Right atrium auricular region (tissue), 2 donors: Measurements from ENCODE around the gene NSG2. TPM values are rescaled to one million over a fixed set of nuclear protein-coding genes. Genes with fewer than 3 reads are reported as not detected.

Experiments
- DNase-seq: peaks from one replicate; pipeline ENCODE4 v3.0.0-alpha.2; 2019; ENCODE audit warnings: low spot score
- H3K27ac ChIP-seq, 2 donors: fragments of 200-600 bp; sonication (generic); 1 replicate in 1 of 2; 2 replicates in 1 of 2; pipeline ENCODE4 v1.5.1; 2016 to 2019
- H3K27me3 ChIP-seq, 2 donors: fragments of 200-600 bp; sonication (generic); one replicate each; pipeline versions ENCODE4 v1.5.1 to v1.6.0; 2017 to 2019
- H3K36me3 ChIP-seq: fragments of 200-600 bp; sonication (generic); one replicate; pipeline ENCODE4 v1.5.1; 2016
- H3K4me1 ChIP-seq, 2 donors: fragments of 200-600 bp; sonication (generic); one replicate each; pipeline versions ENCODE4 v1.5.1 to v1.6.0; 2017 to 2019
- H3K4me3 ChIP-seq, 2 donors: fragments of 200-600 bp; sonication (generic); 1 replicate in 1 of 2; 2 replicates in 1 of 2; pipeline ENCODE4 v1.5.1; 2017 to 2019; ENCODE audit warnings: mild to moderate bottlenecking in 1 of 2, moderate library complexity in 1 of 2
- H3K9me3 ChIP-seq, 2 donors: fragments of 200-600 bp; sonication (generic); one replicate each; pipeline ENCODE4 v1.5.1; 2019
- CTCF ChIP-seq, 2 donors: fragments of 200-600 bp; sonication (generic); IDR thresholded peaks; one replicate each; pipeline ENCODE4 v1.5.1; 2019; ENCODE audit warnings: antibody characterized with exemption in 2 of 2
- total RNA-seq, 2 donors: library from RNA; depleted of rRNA; stranded (reverse); fragments of >200 nt; gene quantifications; one replicate each; pipeline ENCODE4 v1.1.0, GENCODE V29; 2016

Gene NSG2
- total RNA-seq, 2 donors from 2014 or later: 0.71 TPM; not detected in 1

GRCh38 chr5:174115226-174115625, 69.7 kb downstream of the NSG2 start:
- Histone ChIP-seq H3K9me3 (no peaks in the 10 kb centered on the region), H3K36me3 (no peaks in the 10 kb centered on the region), H3K4me3 (no peak overlapping the region), H3K27me3 (no peaks in the 10 kb centered on the region), H3K27ac (no peak overlapping the region), H3K4me1 (no peaks in the 10 kb centered on the region)
- no peak for TF ChIP-seq CTCF (IDR thresholded peaks at IDR 0.05)
- no peak for DNase-seq

- no peak for TF ChIP-seq CTCF (IDR thresholded peaks at IDR 0.05)
- no peak for DNase-seq
- Histone ChIP-seq H3K36me3 (no peaks in the 10 kb centered on the region), H3K27ac (no peak overlapping the region), H3K9me3 (no peaks in the 10 kb centered on the region), H3K4me3 (no peak overlapping the region), H3K4me1 (no peaks in the 10 kb centered on the region), H3K27me3 (no peaks in the 10 kb centered on the region)
Observed at GRCh38 chr5:174118823-174119467, 73.4 kb downstream of the NSG2 start.

DNA sequence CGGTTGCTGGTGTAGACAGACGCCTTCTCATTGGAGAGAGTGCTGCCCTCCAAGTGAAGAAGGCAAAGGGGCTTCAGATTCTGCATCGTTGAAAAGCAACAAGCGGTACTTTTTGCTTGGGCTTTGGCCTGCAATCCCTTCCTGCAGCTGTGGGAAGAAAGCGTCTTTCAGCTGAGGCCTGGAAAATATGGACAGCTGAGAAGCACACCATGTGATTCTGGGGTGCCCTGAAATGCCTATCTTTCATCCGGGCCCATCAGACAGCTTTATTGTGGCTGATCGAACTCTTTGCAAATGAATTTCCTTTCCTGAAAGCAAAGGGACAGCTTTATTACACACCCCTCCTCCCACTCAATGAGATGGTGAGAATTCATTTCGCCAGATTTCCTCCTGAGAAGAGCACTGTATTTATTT, 74.0 kb downstream of the NSG2 start:
- no peak overlapping the region for H3K4me3 ChIP-seq
- no peaks in the 10 kb centered on the region for H3K9me3 ChIP-seq
- no peaks in the 10 kb centered on the region for H3K36me3 ChIP-seq
- no peak for DNase-seq
- H3K27ac ChIP-seq: no peak overlapping the region
- no peaks in the 10 kb centered on the region for H3K4me1 ChIP-seq
- no peaks in the 10 kb centered on the region for H3K27me3 ChIP-seq
- TF ChIP-seq CTCF (IDR thresholded peaks at IDR 0.05): no peak

DNA sequence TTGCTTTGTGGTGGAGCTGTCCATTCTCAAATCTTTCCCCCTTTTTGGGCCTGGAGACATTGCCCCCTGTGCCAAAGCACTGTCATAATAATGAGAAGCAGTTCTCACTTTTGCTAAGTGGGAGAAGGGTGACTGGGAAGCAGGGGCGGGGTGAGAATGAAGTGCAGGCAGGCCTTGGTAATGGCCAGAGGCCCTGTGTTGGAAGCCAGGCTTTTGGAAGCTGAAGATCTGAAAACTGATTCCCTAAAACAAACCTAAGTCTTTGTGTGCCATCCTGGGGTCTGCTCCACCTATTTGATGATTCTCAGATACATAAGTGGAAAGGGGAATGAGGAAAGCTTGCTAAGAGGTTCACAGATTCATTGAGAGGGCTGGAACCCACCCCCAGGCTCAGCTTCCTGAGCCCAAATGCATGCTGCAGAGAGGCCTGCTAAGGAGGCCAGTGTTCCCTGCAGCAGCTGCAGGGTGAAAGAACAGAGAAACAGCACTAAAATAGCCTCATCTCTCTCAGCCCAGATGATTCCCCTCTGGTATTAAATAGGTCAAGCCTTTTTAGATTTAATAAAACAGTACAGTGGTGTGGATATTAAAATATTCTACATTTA, 75.0 kb downstream of the NSG2 start:
- DNase-seq: no peak
- no peak overlapping the region for H3K4me3 ChIP-seq
- TF ChIP-seq CTCF (IDR thresholded peaks at IDR 0.05): no peak
- H3K27ac ChIP-seq: no peak overlapping the region
- no peaks in the 10 kb centered on the region for H3K36me3 ChIP-seq
- no peaks in the 10 kb centered on the region for H3K4me1 ChIP-seq
- peaks cover 0 to 2% of the 10 kb centered on the region in 2 donors for H3K9me3 ChIP-seq
- no peaks in the 10 kb centered on the region for H3K27me3 ChIP-seq

GRCh38 chr5:174134545-174134944, 89.0 kb downstream of the NSG2 start:
- H3K27ac ChIP-seq: no peak overlapping the region
- no peaks in the 10 kb centered on the region for H3K36me3 ChIP-seq
- H3K27me3 ChIP-seq: no peaks in the 10 kb centered on the region
- no peak overlapping the region for H3K4me3 ChIP-seq
- H3K9me3 ChIP-seq: peaks cover 0 to 9% of the 10 kb centered on the region in 2 donors
- no peak for TF ChIP-seq CTCF (IDR thresholded peaks at IDR 0.05)
- no peaks in the 10 kb centered on the region for H3K4me1 ChIP-seq
- DNase-seq: no peak

DNA sequence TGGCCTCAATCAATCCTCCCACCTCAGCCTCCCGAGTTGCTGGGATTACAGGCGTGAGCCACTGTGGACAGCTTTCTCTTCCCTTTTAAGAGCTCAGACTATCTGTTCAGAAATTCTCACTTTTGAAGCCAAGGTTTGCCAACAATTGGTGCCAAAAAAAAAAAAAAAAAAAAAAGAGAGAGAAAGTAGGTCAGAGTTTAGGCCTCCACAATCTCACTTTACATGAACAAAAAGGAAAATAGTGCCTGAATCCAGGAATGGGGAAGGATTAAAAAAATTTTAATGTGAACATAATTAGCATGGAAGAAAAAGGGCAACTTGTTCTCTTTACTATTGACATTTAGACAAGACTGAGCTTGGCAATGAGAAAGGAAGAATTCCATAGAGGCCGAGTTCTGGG, 94.1 kb downstream of the NSG2 start:
- Histone ChIP-seq H3K9me3 (no peaks in the 10 kb centered on the region), H3K4me1 (no peaks in the 10 kb centered on the region), H3K27ac (no peak overlapping the region), H3K36me3 (no peaks in the 10 kb centered on the region), H3K4me3 (no peak overlapping the region), H3K27me3 (no peaks in the 10 kb centered on the region)
- TF ChIP-seq CTCF (IDR thresholded peaks at IDR 0.05): no peak
- DNase-seq: no peak
